ENCODE measurements around the gene NSMCE3. TPM values are rescaled to one million over a fixed set of nuclear protein-coding genes. Genes with fewer than 3 reads are reported as not detected.
"Not testable (repeated sequence)": the region's sequence is repeated elsewhere in the genome, so short reads cannot be mapped to it uniquely, and the experiment has no call there.

NSMCE3 gene
- total RNA-seq, 1 donor from 2014 or later, result 15.9 TPM

GRCh38 chr15:29270976-29271375, 1.4 kb upstream of the NSMCE3 start:
- no peak for FAIRE-seq
- DNase-seq (ENCODE audit: low spot score in 2 of 2), result no peak

- peak in 1 of 2 donors; percentile 8 for DNase-seq (ENCODE audit: low spot score in 2 of 2)
- FAIRE-seq, result no peak
Measured at GRCh38 chr15:29270169-29270955, 740 bp upstream of the NSMCE3 start.

GRCh38 chr15:29268706-29269484, 727 bp downstream of the NSMCE3 start:
- FAIRE-seq (no peak), DNase-seq (ENCODE audit: low spot score in 2 of 2) (peak in 1 of 2 donors; percentile 14)

- FAIRE-seq, result no peak
- DNase-seq (ENCODE audit: low spot score in 2 of 2), result no peak
Measured at GRCh38 chr15:29266052-29266582, 3.5 kb downstream of the NSMCE3 start.

GRCh38 chr15:29263289-29263688, 6.3 kb downstream of the NSMCE3 start:
- FAIRE-seq (no peak), DNase-seq (ENCODE audit: low spot score in 2 of 2) (no peak)

GRCh38 chr15:29262738-29263137, 6.9 kb downstream of the NSMCE3 start:
- FAIRE-seq, result no peak
- DNase-seq (ENCODE audit: low spot score in 2 of 2), result no peak

- FAIRE-seq (no peak), DNase-seq (ENCODE audit: low spot score in 2 of 2) (no peak)
Measured at GRCh38 chr15:29260896-29261295, 8.7 kb downstream of the NSMCE3 start.

- no peak for FAIRE-seq
- DNase-seq (ENCODE audit: low spot score in 2 of 2), result no peak
Measured at GRCh38 chr15:29259233-29259632, 10.4 kb downstream of the NSMCE3 start.

- no peak for FAIRE-seq
- no peak for DNase-seq (ENCODE audit: low spot score in 2 of 2)
Measured at GRCh38 chr15:29252234-29252633, 17.4 kb downstream of the NSMCE3 start.

GRCh38 chr15:29244544-29244943, 25.1 kb downstream of the NSMCE3 start:
- DNase-seq (ENCODE audit: low spot score in 2 of 2), result no peak

GRCh38 chr15:29244123-29244522, 25.5 kb downstream of the NSMCE3 start:
- FAIRE-seq, result no peak
- no peak for DNase-seq (ENCODE audit: low spot score in 2 of 2)

More at GRCh38 chr15:29244544-29244943, 25.1 kb downstream of the NSMCE3 start:
- FAIRE-seq, result no peak

- DNase-seq (ENCODE audit: low spot score in 2 of 2) (no peak), FAIRE-seq (no peak)
Measured at GRCh38 chr15:29242456-29243242, 27.0 kb downstream of the NSMCE3 start.

GRCh38 chr15:29241207-29241606, 28.4 kb downstream of the NSMCE3 start:
- DNase-seq (ENCODE audit: low spot score in 2 of 2) (no peak), FAIRE-seq (no peak)

- FAIRE-seq (no peak), DNase-seq (ENCODE audit: low spot score in 2 of 2) (no peak)
Measured at GRCh38 chr15:29239395-29239794, 30.2 kb downstream of the NSMCE3 start.

GRCh38 chr15:29233566-29233965, 36.1 kb downstream of the NSMCE3 start:
- DNase-seq (ENCODE audit: low spot score in 2 of 2), result no peak
- FAIRE-seq, result no peak

GRCh38 chr15:29226436-29227208, 43.0 kb downstream of the NSMCE3 start:
- FAIRE-seq (no peak), DNase-seq (ENCODE audit: low spot score in 2 of 2) (no peak)

- no peak for FAIRE-seq
Measured at GRCh38 chr15:29225534-29226234, 43.9 kb downstream of the NSMCE3 start.

GRCh38 chr15:29224987-29225363, 44.6 kb downstream of the NSMCE3 start:
- not testable (repeated sequence) for DNase-seq (ENCODE audit: low spot score in 2 of 2); FAIRE-seq

More at GRCh38 chr15:29225534-29226234, 43.9 kb downstream of the NSMCE3 start:
- no peak for DNase-seq (ENCODE audit: low spot score in 2 of 2)
